CD4-positive, alpha-beta T cell treated with Interferon gamma for 1 hour (primary cell): ENCODE data around the gene DHRS12.

Source experiments
- DNase-seq: peaks from one replicate; pipeline ENCODE4 v3.0.0-alpha.2; 2020

Gene DHRS12

DNA sequence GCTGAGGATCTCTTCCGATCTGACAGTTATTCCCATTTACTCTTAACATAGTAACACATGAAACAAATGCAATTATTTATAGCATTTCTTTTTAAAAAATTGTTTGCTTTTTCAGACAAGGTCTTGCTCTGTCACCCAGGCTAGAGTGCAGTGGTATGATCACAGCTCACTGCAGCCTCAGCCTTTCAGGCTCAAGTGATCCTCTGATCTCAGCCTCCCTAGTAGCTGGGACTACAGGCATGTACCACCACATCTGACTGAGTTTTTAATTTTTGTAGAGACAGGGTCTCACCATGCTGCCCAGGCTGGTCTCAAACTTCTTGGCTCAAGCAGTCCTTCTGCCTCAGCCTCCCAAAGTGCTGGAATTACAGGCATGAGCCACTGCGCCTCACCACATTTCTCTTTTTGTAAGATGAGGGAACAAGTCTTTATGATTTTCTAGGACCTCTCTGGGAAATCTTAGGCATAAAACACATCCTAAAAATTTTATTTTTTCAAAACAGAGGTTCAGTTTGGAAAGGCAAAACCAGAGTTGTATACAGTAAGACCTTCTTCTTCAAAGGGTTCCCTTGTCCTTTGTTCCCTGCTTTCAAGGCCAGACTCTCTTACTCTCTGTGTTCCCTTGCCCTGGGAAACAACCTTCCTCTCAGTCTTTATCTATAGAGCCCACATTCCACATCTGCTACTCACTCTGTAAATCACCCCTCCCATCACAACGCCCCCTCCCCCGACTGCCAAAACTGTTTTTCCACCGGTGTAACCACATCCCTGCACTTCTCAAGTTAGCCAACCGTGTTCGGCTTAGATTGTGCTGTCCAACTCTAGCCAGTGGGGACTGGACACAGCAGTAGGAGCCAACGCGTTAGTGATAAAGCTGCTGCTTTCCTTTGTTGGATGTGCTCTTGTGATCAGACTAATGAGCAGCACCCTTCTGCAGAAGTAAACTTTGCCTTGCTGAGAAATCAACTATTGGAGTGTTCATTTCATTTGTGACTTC, 56.2 kb downstream of the DHRS12 start:
- no peak for DNase-seq

- DNase-seq: no peak
Measured at GRCh38 chr13:51746802-51747201, 57.2 kb downstream of the DHRS12 start.

DNA sequence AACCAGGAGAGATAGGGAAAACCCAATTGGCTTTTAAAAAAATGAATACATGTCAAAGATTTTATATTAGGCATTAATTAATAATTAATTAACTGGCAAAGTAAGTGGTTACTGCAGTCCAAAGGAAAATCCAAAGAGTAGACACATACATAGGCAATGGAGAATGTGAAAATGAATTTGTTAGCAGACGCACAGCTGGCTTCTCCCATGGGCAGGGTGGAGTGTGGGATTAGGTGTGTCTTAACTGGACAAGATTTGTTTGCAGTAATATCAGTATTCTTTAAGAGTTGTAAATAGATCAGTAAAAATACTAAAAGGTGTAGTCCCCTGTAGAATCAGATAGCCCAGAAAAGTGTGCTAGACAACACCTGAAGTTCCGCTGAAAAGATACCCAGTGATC, 58.7 kb downstream of the DHRS12 start:
- no peak for DNase-seq

GRCh38 chr13:51742611-51743010, 61.4 kb downstream of the DHRS12 start:
- DNase-seq: no peak

DNA sequence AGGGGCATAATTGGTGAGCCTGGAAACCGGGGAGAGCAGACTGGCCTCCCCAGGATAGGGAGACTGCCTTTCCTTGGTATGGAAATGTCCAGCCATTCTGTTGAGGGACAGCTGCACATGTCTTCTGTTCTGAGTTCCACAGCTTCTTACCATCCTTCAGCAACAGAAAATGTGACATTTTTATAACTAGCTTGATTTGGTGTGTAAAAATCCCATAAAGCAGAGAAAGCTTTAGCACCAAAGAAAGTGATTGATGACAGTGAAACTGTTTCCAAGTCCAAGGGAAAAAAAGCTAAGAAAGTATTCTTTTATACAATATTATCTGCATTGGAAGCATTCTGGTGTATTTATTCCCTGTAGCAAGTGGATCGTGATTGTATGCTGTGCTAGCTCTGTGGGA, 61.9 kb downstream of the DHRS12 start:
- no peak for DNase-seq

GRCh38 chr13:51740698-51741097, 63.3 kb downstream of the DHRS12 start:
- no peak for DNase-seq

- no peak for DNase-seq
Measured at GRCh38 chr13:51739027-51739764, 64.8 kb downstream of the DHRS12 start.

GRCh38 chr13:51738226-51738905, 65.6 kb downstream of the DHRS12 start:
- DNase-seq: no peak

DNA sequence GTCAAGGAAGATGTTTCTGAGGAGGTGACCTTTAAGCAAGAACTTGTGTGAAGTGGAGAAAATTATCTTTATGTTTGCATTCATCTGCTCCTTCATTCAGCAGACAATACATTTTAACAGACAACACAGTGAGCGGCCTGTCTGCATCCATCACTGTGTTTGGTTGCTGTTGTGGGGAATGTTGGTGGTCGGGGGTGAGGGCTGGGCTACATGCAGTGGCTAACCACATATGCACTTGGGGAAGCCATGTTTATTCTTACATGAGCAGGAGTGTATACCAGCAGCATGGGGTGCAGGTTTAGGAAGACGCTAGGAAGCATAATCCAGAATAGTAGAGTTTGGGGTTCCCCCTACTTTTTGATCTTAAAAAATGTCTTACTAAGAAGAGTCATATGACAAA, 66.4 kb downstream of the DHRS12 start:
- DNase-seq: no peak

DNA sequence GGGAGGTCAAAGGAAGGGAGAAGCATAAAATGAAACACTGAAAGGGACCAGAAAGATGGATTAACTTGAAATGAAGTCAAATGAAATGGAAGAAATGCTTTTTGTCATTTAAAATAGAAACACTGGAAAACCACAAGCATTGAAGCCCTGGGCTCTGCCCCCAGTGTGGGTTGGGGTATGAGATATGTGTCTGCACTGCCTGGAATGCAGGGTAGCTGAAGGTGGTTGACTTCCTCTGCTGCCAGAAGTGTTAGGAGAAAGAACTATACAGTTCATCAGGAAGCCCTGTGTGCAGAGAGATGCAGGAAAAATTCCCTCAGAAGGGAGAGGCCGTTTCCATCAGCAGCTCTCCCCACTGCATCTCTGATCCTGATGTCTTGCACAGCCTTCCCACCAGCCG, 69.2 kb downstream of the DHRS12 start:
- DNase-seq: no peak

DNA sequence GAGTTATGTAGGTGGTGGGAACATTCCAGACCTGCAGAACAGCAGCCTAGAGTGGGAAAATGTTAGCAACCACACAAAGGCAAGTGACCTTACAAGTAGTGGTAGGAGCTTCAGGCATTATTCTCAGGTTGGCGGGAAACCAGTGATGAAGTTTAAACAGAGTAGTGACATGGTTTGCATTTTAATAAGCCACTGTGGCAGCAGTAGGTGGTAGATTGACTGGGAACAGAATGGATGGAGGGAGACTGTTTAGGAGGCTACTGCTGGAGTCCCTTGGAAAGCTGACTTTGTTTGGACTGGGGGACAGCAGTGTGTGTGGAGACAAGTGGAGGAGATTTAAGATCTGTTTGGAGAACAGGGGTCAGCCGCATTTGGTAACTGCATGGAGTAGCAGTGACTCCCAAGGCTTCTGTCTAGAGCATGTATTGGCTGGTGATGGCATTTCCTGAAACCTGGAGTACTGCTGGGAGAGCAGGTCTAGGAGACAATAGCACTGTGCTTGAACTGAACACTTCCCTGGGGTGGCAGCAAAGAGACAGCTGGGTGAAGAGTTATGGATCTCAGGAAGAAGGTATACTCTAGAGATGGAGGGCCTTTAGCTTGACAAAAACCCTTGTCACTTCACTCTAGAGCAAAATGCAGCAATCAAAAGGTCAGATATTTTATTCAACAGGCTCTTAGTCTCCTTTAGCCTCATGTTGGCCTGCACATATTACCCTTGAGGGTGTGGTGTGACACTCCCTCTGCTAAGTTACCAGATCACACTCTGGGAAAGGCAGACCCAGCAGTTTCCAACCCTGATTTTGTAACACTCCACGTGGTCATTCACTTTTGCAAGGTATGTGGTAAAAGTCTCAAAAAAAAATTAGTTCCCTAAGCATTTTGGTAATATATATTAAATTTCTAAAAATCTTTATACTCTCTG, 70.3 kb downstream of the DHRS12 start:
- no peak for DNase-seq

DNA sequence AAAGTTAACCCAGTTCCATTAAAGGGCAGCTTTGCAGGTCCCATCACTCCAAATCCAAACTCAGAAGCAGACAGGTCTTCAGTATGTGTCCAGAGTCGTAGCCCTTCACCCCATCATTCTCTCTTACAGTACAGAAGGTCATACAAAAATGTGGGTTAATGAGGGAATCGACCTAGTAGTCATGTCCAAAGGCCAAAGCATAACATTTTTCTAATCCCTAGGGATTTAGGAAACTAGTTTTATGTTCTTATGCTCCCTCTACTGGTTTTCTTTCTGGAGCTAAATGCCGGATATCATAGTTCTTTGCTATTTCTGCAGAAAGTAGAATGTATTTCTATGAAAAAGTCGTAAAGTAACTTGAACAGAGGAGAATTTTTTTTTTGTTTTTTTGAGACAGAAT, 72.2 kb downstream of the DHRS12 start:
- no peak for DNase-seq

GRCh38 chr13:51730927-51731326, 73.0 kb downstream of the DHRS12 start:
- DNase-seq: no peak

DNA sequence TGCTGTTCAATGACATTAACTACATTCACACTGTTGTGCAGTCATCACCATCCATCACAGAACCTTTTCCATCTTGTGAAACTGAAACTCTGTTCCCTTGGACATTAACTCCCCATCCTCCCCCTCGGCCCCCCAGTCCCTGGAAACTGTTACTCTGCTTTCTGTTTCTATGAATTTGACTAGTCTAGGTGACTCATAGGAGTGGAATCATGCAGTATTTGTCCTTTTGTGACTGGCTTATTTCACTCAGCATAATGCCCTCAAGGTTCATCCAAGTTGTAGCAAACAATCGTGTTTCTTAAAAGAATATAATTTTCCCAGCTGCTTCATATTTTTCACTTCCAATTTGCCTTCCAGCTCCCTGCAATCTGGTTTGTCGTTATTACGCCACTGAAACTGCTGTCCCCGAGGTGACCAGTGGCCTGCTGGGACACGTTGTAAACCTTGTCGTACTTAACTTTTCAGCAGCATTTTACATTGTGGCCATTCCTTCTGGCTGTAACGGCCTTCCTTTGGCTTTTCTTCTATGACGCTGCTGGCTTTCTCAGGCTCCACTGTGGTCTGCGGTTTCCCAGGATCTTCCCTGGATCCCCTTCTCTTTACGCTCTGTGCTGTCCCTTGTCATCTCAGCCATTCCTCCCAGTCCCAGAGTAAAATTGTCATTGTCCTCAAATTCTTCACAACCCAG, 74.0 kb downstream of the DHRS12 start:
- no peak for DNase-seq

DNA sequence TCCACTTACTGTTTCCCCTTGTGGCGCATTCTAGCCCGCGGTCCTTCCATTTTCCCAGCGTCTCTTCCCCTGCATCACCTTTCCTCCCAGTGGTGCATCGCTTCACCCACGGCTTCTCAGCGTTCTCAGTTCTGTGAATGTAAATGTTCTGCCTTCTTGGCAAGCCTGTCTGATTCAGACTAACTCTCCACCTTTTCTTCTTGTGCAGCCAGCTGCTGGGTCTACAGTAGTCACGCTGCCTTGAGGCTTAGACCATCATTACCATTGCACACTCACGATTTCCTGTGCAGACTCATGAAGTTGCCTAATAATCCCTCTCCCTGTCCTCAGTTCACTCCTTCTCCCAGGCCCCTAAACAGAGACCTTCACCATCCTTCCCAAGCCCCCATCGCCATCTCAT, 75.0 kb downstream of the DHRS12 start:
- DNase-seq: no peak

DNA sequence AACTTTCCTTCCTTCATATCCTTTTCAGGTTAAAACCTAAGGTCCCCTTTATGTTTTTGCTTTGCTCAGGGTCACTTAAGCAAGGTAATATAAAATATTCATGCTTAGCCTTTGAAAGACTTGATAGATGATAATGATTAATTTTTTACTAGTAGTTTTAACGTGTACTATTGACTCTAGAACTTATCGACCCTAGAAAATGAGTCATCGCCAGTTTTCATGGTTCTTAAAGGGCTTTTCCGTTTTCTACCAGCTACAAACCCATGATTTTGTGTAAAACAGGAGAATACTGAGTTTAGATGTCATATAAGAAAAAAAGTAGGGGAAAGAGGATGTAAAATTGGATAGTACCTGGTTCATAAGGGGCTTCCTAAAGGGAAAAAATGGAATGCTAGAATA, 75.7 kb downstream of the DHRS12 start:
- DNase-seq: no peak

GRCh38 chr13:51727634-51728274, 76.2 kb downstream of the DHRS12 start:
- DNase-seq: no peak

- DNase-seq: no peak
Measured at GRCh38 chr13:51726446-51727193, 77.3 kb downstream of the DHRS12 start.

DNA sequence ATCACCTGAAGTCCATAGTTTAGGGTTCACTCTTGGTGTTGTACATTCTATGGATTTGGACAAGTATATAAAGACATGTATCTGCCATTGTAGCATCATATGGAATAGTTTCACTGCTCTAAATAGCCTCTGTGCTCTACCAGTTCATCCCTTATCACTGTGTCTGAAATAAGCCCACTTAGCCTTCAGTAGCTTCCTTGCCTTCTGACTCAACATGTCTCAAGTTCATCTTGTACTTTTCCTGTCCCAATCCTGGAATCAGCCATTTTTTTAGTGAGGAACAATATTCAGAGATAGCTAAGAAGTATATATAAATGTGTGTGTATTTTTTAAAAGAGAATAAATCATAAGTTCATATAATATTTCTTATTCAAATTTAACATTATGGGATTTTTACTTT, 79.2 kb downstream of the DHRS12 start:
- no peak for DNase-seq

- DNase-seq: no peak
Measured at GRCh38 chr13:51723529-51723928, 80.4 kb downstream of the DHRS12 start.
